WERI-Rb-1 (cell line): Measurements from ENCODE around the gene CDK17.

Source experiments
- DNase-seq: peaks from one replicate; pipeline ENCODE4 v3.0.0-alpha.2; 2020
- H3K27ac ChIP-seq: fragments of 250-450 bp; sonication (Bioruptor Pico); 2 replicates; pipeline ENCODE4 v1.5.1; 2020; ENCODE audit warnings: mild to moderate bottlenecking, moderate library complexity
- H3K27me3 ChIP-seq: fragments of 250-450 bp; sonication (Bioruptor Pico); 2 replicates; pipeline ENCODE4 v1.5.1; 2021; ENCODE audit warnings: mild to moderate bottlenecking, low read depth, moderate library complexity; ENCODE audit not compliant: insufficient read depth, severe bottlenecking
- H3K36me3 ChIP-seq: fragments of 250-450 bp; sonication (Bioruptor Pico); 2 replicates; pipeline ENCODE4 v1.5.1; 2020; ENCODE audit warnings: mild to moderate bottlenecking, moderate library complexity
- H3K4me3 ChIP-seq: 2 replicates; pipeline ENCODE4 v1.5.1; 2011; ENCODE audit warnings: low read depth, mild to moderate bottlenecking, control low read depth, low read length
- H3K9me3 ChIP-seq: fragments of 250-450 bp; sonication (Bioruptor Pico); 2 replicates; pipeline ENCODE4 v1.5.1; 2021; ENCODE audit warnings: mild to moderate bottlenecking, moderate library complexity; ENCODE audit not compliant: severe bottlenecking
- CTCF ChIP-seq: IDR thresholded peaks from 2 replicates; pipeline ENCODE4 v1.5.1; 2011; ENCODE audit warnings: low read depth, mild to moderate bottlenecking, control low read depth, inconsistent platforms, low read length

Gene CDK17

GRCh38 chr12:96230646-96231045, 169.6 kb downstream of the CDK17 start:
- Histone ChIP-seq H3K9me3 (no peaks in the 10 kb centered on the region), H3K4me3 (no peak overlapping the region), H3K27me3 (no peaks in the 10 kb centered on the region), H3K27ac (no peak overlapping the region), H3K36me3 (no peaks in the 10 kb centered on the region)
- DNase-seq, result no peak
- TF ChIP-seq CTCF, result no peak

GRCh38 chr12:96228566-96229248, 171.5 kb downstream of the CDK17 start:
- Histone ChIP-seq H3K27ac (no peak overlapping the region), H3K9me3 (no peaks in the 10 kb centered on the region), H3K36me3 (no peaks in the 10 kb centered on the region), H3K27me3 (no peaks in the 10 kb centered on the region), H3K4me3 (no peak overlapping the region)
- no peak for TF ChIP-seq CTCF
- DNase-seq, result no peak
